ENCODE results near the gene GALNT2. TPM values are rescaled to one million over a fixed set of nuclear protein-coding genes. Genes with fewer than 3 reads are reported as not detected.

GALNT2 gene
- total RNA-seq, 1 experiment from 2014 or later, result 141 TPM

DNA sequence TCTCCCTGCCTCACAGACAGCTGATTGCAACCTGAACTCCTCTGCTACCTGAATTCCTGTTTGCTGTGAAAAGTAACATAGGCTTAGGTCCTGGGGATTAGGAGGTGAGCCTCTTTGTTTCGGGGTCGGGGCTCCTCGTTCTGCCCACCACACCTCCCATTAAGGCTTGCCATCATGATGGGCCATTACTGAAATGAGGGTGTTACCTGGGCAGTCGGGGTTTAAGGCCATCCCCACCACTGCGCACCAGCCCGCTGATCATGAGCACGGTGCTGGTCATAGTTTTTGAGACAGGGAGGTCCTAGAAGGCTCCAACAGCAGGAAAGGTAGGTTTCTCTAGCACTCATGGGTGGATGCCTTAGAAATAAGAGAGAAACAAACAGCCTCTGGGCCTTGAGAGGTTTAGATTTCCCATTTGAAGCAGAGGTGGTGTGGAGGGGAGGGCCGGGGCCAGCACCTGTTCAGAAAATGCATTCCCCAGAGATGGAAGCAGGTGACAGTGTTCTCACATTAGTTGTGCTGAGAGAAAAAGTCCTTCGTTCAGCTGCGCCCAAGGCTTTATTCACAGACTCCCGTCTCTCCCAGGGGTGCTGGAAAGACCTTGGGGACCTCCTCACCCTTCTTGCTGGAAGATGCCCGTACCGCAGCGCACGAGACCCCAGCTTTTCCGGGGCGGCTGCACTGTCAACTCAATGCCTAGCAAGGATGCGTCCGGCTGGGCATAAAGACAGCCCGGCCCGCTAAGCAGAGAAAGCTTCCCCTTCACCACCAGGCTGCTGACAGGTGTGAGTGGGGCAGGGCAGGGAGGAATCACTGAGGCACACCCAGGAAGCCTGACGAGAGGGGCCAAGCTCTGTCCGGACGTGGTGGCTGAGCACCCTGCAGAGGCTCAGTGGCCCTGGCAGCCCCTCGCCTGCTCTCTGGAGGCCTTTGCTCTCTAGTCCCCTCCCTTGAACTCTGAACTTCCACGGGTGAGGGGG lies 233.6 kb downstream of the GALNT2 start:
- intact Hi-C loops (cut with micrococcal nuclease; ENCODE audit: unreplicated experiment), result loop anchor here (10.0 kb wide), 1 partner anchor 196 kb away; no protein-coding TSS in a partner anchor
- no TSS peak for BruUV-seq (replicated peaks)
- no peak for TF ChIP-seq CTCF (IDR thresholded peaks at IDR 0.05; ENCODE audit: unreplicated experiment)

GRCh38 chr1:230301322-230301721 lies 234.3 kb downstream of the GALNT2 start:
- H3K27me3 Mint-ChIP-seq (ENCODE audit: unreplicated experiment), result no peaks in the 10 kb centered on the region
- intact Hi-C loops (cut with micrococcal nuclease; ENCODE audit: unreplicated experiment), result loop anchor here (10.0 kb wide), 1 partner anchor 197 kb away; no protein-coding TSS in a partner anchor
- CTCF ChIA-PET, result no interaction called here

More for the DNA sequence above, 233.6 kb downstream of the GALNT2 start:
- Mint-ChIP-seq H3K27me3 (ENCODE audit: unreplicated experiment) (peaks cover under 1% of the 10 kb centered on the region), H3K4me1 (ENCODE audit: low read depth, unreplicated experiment) (peaks cover 9% of the 10 kb centered on the region), H3K4me3 (ENCODE audit: low read depth, unreplicated experiment) (no peak overlapping the region), H3K27ac (ENCODE audit: unreplicated experiment) (no peak overlapping the region), H3K9me3 (ENCODE audit: low read depth, unreplicated experiment) (no peaks in the 10 kb centered on the region), H3K36me3 (ENCODE audit: insufficient read depth, unreplicated experiment) (no peaks in the 10 kb centered on the region)
- DNase-seq, result no peak
- CTCF ChIA-PET, result no interaction called here

GRCh38 chr1:230301822-230302221 lies 234.8 kb downstream of the GALNT2 start:
- no peak overlapping the region for H3K4me3 Mint-ChIP-seq (ENCODE audit: low read depth, unreplicated experiment)
- no peak for DNase-seq
- CTCF ChIA-PET, result no interaction called here
- BruUV-seq (replicated peaks), result no TSS peak
- TF ChIP-seq CTCF (IDR thresholded peaks at IDR 0.05; ENCODE audit: unreplicated experiment), result no peak
- no peaks in the 10 kb centered on the region for H3K36me3 Mint-ChIP-seq (ENCODE audit: insufficient read depth, unreplicated experiment)
- peaks cover 10% of the 10 kb centered on the region for H3K4me1 Mint-ChIP-seq (ENCODE audit: low read depth, unreplicated experiment)
- H3K27me3 Mint-ChIP-seq (ENCODE audit: unreplicated experiment), result no peaks in the 10 kb centered on the region
- intact Hi-C loops (cut with micrococcal nuclease; ENCODE audit: unreplicated experiment), result loop anchor here (10.0 kb wide), 1 partner anchor 197 kb away; no protein-coding TSS in a partner anchor
- no peaks in the 10 kb centered on the region for H3K9me3 Mint-ChIP-seq (ENCODE audit: low read depth, unreplicated experiment)
- H3K27ac Mint-ChIP-seq (ENCODE audit: unreplicated experiment), result no peak overlapping the region

More at GRCh38 chr1:230301322-230301721, 234.3 kb downstream of the GALNT2 start:
- BruUV-seq (replicated peaks), result no TSS peak
- H3K27ac Mint-ChIP-seq (ENCODE audit: unreplicated experiment), result no peak overlapping the region
- no peaks in the 10 kb centered on the region for H3K9me3 Mint-ChIP-seq (ENCODE audit: low read depth, unreplicated experiment)
- no peak for TF ChIP-seq CTCF (IDR thresholded peaks at IDR 0.05; ENCODE audit: unreplicated experiment)
- no peak for DNase-seq
- H3K4me3 Mint-ChIP-seq (ENCODE audit: low read depth, unreplicated experiment), result no peak overlapping the region
- H3K4me1 Mint-ChIP-seq (ENCODE audit: low read depth, unreplicated experiment), result peaks cover 9% of the 10 kb centered on the region
- no peaks in the 10 kb centered on the region for H3K36me3 Mint-ChIP-seq (ENCODE audit: insufficient read depth, unreplicated experiment)

GRCh38 chr1:230303069-230303468 lies 236.0 kb downstream of the GALNT2 start:
- intact Hi-C loops (cut with micrococcal nuclease; ENCODE audit: unreplicated experiment), result loop anchor here (10.0 kb wide), 1 partner anchor 198 kb away; no protein-coding TSS in a partner anchor
- Mint-ChIP-seq H3K27me3 (ENCODE audit: unreplicated experiment) (no peaks in the 10 kb centered on the region), H3K36me3 (ENCODE audit: insufficient read depth, unreplicated experiment) (peaks cover 7% of the 10 kb centered on the region), H3K27ac (ENCODE audit: unreplicated experiment) (no peak overlapping the region), H3K4me1 (ENCODE audit: low read depth, unreplicated experiment) (peaks cover 22% of the 10 kb centered on the region), H3K4me3 (ENCODE audit: low read depth, unreplicated experiment) (no peak overlapping the region), H3K9me3 (ENCODE audit: low read depth, unreplicated experiment) (no peaks in the 10 kb centered on the region)
- BruUV-seq (replicated peaks), result no TSS peak
- CTCF ChIA-PET, result no interaction called here
- DNase-seq, result no peak
- no peak for TF ChIP-seq CTCF (IDR thresholded peaks at IDR 0.05; ENCODE audit: unreplicated experiment)

Measured in Calu3 (cell line).